Measurements from ENCODE around the gene TCF4.

GRCh38 chr18:55557211-55557610 lies 30.8 kb downstream of the TCF4 start:
- TF ChIP-seq POLR2A (IDR thresholded peaks at IDR 0.05; ENCODE audit: low read depth) = no peak
- TF ChIP-seq CTCF (IDR thresholded peaks at IDR 0.05) = no peak
